Mammary epithelial cell (primary cell): ENCODE measurements around the gene POMT2.

ENCODE experiments used
- EZH2 ChIP-seq: IDR thresholded peaks from 2 replicates; pipeline ENCODE4 v1.6.1; 2012; ENCODE audit warnings: low read length, inconsistent platforms, borderline replicate concordance
- TF ChIP-seq, protein P1 (sequence below), 2 donors: IDR thresholded peaks in 1 of 2; conservative IDR thresholded peaks in 1 of 2; 2 replicates each; pipeline ENCODE4 v1.5.1; 2011 to 2012; ENCODE audit warnings: inconsistent platforms in 2 of 2, low read length in 2 of 2, mild to moderate bottlenecking in 2 of 2, control low read depth in 1 of 2, low read depth in 1 of 2; ENCODE audit not compliant: insufficient read depth in 1 of 2; ENCODE audit errors: extremely low read depth in 1 of 2

GRCh38 chr14:77243853-77244252 is 76.8 kb downstream of the POMT2 start:
- TF ChIP-seq, protein P1, sequence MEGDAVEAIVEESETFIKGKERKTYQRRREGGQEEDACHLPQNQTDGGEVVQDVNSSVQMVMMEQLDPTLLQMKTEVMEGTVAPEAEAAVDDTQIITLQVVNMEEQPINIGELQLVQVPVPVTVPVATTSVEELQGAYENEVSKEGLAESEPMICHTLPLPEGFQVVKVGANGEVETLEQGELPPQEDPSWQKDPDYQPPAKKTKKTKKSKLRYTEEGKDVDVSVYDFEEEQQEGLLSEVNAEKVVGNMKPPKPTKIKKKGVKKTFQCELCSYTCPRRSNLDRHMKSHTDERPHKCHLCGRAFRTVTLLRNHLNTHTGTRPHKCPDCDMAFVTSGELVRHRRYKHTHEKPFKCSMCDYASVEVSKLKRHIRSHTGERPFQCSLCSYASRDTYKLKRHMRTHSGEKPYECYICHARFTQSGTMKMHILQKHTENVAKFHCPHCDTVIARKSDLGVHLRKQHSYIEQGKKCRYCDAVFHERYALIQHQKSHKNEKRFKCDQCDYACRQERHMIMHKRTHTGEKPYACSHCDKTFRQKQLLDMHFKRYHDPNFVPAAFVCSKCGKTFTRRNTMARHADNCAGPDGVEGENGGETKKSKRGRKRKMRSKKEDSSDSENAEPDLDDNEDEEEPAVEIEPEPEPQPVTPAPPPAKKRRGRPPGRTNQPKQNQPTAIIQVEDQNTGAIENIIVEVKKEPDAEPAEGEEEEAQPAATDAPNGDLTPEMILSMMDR (conservative IDR thresholded peaks at IDR 0.05 in 1 of 2, IDR thresholded peaks at IDR 0.05 in 1 of 2; ENCODE audit: extremely low read depth in 1 of 2, insufficient read depth in 1 of 2, low read depth in 1 of 2, low read length in 2 of 2) = no peak
- TF ChIP-seq EZH2 = no peak
